K562 (cell line): Measurements from ENCODE around the gene ARHGEF38.

Experiments used
- CXXC5 ChIP-seq: fragments of 250-450 bp; sonication (Bioruptor Pico); IDR thresholded peaks from 2 replicates; pipeline ENCODE4 v1.8.0; 2022; ENCODE audit warnings: inconsistent platforms, mild to moderate bottlenecking, moderate library complexity
- KLF10 ChIP-seq: fragments of 250-450 bp; sonication (Bioruptor Pico); IDR thresholded peaks from 2 replicates; pipeline ENCODE4 v1.6.1; 2021; ENCODE audit warnings: matching md5 sums
- NRF1 ChIP-seq, 2 experiments: fragments of 450-650 bp; IDR thresholded peaks in 1 of 2; conservative IDR thresholded peaks in 1 of 2; 2 replicates each; pipeline ENCODE4 v1.6.1; 2014; ENCODE audit warnings: mild to moderate bottlenecking in 2 of 2
- PHF8 ChIP-seq: fragments of 200-600 bp; sonication (generic); IDR thresholded peaks from 2 replicates; pipeline ENCODE4 v1.6.1; 2012; ENCODE audit warnings: mixed run types, mild to moderate bottlenecking, inconsistent platforms, low read length, moderate library complexity, borderline replicate concordance
- TCF7 ChIP-seq: sonication (generic); IDR thresholded peaks from 2 replicates; pipeline ENCODE4 v1.6.1; 2016; ENCODE audit warnings: antibody characterized with exemption, borderline replicate concordance
- TEAD1 ChIP-seq, 2 experiments: fragments of 450-650 bp in 1 of 2; sonication (generic) in 1 of 2; formaldehyde crosslinking; IDR thresholded peaks; 2 replicates each; pipeline versions ENCODE4 v1.4.0 to v1.8.0; 2020 to 2022; ENCODE audit warnings: mild to moderate bottlenecking in 2 of 2, missing genetic modification reagents in 1 of 2
- ZNF263 ChIP-seq: sonication (generic); formaldehyde crosslinking; IDR thresholded peaks from 2 replicates; pipeline ENCODE4 v1.8.0; 2022; ENCODE audit warnings: mild to moderate bottlenecking, missing genetic modification reagents, borderline replicate concordance
- TF ChIP-seq, protein P1 (sequence below), 3 experiments: IDR thresholded peaks in 2 of 3; conservative IDR thresholded peaks in 1 of 3; 2 replicates each; pipeline ENCODE4 v1.5.1; 2011 to 2012; ENCODE audit warnings: low read length in 3 of 3, mild to moderate bottlenecking in 3 of 3, control low read depth in 2 of 3, improper control_type of control experiment in 1 of 3, inconsistent platforms in 1 of 3, low read depth in 1 of 3, mixed read lengths in 1 of 3, moderate library complexity in 1 of 3; ENCODE audit not compliant: insufficient read depth in 2 of 3

DNA sequence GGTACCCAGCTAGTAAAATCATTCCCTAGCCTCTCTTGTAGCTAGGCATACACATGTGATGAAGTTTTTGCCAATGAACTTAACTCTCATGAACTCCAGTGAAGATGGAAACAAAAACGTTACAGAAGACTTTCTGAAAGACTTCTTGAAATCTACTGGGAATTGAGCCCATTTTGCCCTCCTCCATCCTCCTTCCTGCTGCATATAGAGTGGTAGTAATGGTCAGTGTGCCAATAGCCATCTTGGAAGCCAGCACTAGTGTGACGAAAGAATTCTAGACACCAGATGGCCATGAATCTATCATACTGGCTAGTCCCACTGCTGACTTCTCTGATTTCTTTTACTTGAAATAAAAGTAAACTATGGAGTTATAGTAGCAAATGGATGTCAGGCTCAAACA is 47.7 kb upstream of the ARHGEF38 start:
- TF ChIP-seq NRF1 (conservative IDR thresholded peaks at IDR 0.05 in 1 of 2, IDR thresholded peaks at IDR 0.05 in 1 of 2) = no peak
- TF ChIP-seq KLF10 (CRISPR knock-in tag) = no peak
- TF ChIP-seq PHF8 = no peak
- TF ChIP-seq, protein P1, sequence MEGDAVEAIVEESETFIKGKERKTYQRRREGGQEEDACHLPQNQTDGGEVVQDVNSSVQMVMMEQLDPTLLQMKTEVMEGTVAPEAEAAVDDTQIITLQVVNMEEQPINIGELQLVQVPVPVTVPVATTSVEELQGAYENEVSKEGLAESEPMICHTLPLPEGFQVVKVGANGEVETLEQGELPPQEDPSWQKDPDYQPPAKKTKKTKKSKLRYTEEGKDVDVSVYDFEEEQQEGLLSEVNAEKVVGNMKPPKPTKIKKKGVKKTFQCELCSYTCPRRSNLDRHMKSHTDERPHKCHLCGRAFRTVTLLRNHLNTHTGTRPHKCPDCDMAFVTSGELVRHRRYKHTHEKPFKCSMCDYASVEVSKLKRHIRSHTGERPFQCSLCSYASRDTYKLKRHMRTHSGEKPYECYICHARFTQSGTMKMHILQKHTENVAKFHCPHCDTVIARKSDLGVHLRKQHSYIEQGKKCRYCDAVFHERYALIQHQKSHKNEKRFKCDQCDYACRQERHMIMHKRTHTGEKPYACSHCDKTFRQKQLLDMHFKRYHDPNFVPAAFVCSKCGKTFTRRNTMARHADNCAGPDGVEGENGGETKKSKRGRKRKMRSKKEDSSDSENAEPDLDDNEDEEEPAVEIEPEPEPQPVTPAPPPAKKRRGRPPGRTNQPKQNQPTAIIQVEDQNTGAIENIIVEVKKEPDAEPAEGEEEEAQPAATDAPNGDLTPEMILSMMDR (IDR thresholded peaks at IDR 0.05 in 2 of 3, conservative IDR thresholded peaks at IDR 0.05 in 1 of 3; ENCODE audit: insufficient read depth in 2 of 3, low read depth in 1 of 3, low read length in 3 of 3) = no peak
- no peak for TF ChIP-seq ZNF263 (CRISPR knock-in tag)
- TF ChIP-seq TCF7 = no peak
- TF ChIP-seq CXXC5 (CRISPR knock-in tag) = no peak
- no peak for TF ChIP-seq TEAD1 (CRISPR knock-in tag; IDR thresholded peaks at IDR 0.05)
